GM23338 (cell line): ENCODE results near the gene LRSAM1. TPM values are rescaled to one million over a fixed set of nuclear protein-coding genes. Genes with fewer than 3 reads are reported as not detected.

Experiments used
- ATAC-seq: fragments of 200-7000 bp; cut with Tn5 transposase; 3 replicates; pipeline ENCODE4 v1.9.1; 2020
- DNase-seq: peaks from one replicate; pipeline ENCODE4 v3.0.0-alpha.2; 2015; ENCODE audit warnings: low spot score
- H2AFZ ChIP-seq: fragments of 200-600 bp; sonication (generic); 2 replicates; pipeline ENCODE4 v1.8.0; 2016; ENCODE audit warnings: antibody characterized with exemption, mild to moderate bottlenecking, moderate library complexity
- H3F3A ChIP-seq: fragments of 200-600 bp; sonication (generic); replicated peaks from 2 replicates; pipeline ENCODE4 v1.8.0; 2017; ENCODE audit warnings: antibody characterized with exemption, mixed run types, low read depth
- H3K27ac ChIP-seq: fragments of 200-600 bp; sonication (generic); 2 replicates; pipeline ENCODE4 v1.6.1; 2016; ENCODE audit warnings: low read depth
- H3K27me3 ChIP-seq: fragments of 200-600 bp; sonication (generic); 2 replicates; pipeline ENCODE4 v1.8.0; 2016; ENCODE audit warnings: mild to moderate bottlenecking, mixed run types, moderate library complexity; ENCODE audit not compliant: insufficient read depth
- H3K36me3 ChIP-seq: fragments of 200-600 bp; sonication (generic); 2 replicates; pipeline ENCODE4 v1.8.0; 2016; ENCODE audit warnings: mild to moderate bottlenecking; ENCODE audit not compliant: insufficient read depth
- H3K4me1 ChIP-seq: fragments of 200-600 bp; sonication (generic); 2 replicates; pipeline ENCODE4 v1.8.0; 2016; ENCODE audit warnings: mild to moderate bottlenecking, moderate library complexity; ENCODE audit not compliant: insufficient read depth
- H3K4me2 ChIP-seq: fragments of 200-600 bp; sonication (generic); 2 replicates; pipeline ENCODE4 v1.7.1; 2017; ENCODE audit warnings: mixed run types
- H3K4me3 ChIP-seq: fragments of 200-600 bp; sonication (generic); 2 replicates; pipeline ENCODE4 v1.6.1; 2016; ENCODE audit warnings: mixed run types
- H3K79me2 ChIP-seq: fragments of 200-600 bp; sonication (generic); replicated peaks from 2 replicates; pipeline ENCODE4 v1.8.0; 2017; ENCODE audit warnings: mild to moderate bottlenecking; ENCODE audit not compliant: insufficient read depth
- H3K9me2 ChIP-seq: fragments of 200-600 bp; sonication (generic); 2 replicates; pipeline ENCODE4 v1.8.0; 2017; ENCODE audit not compliant: insufficient read depth
- H4K20me1 ChIP-seq: fragments of 200-600 bp; sonication (generic); replicated peaks from 2 replicates; pipeline ENCODE4 v1.8.0; 2017; ENCODE audit warnings: mild to moderate bottlenecking; ENCODE audit not compliant: insufficient read depth
- H3K27ac Mint-ChIP-seq: 2 replicates; pipeline ENCODE4 v1.8.0; 2020; ENCODE audit warnings: inconsistent platforms, mild to moderate bottlenecking, moderate library complexity, mixed read lengths
- H3K27me3 Mint-ChIP-seq: 3 replicates; pipeline ENCODE4 v1.8.0; 2022; ENCODE audit warnings: low read depth, mild to moderate bottlenecking, moderate library complexity, mixed read lengths, inconsistent platforms; ENCODE audit not compliant: insufficient read depth, poor library complexity
- H3K36me3 Mint-ChIP-seq: 3 replicates; pipeline ENCODE4 v1.8.0; 2021; ENCODE audit warnings: low read depth, mild to moderate bottlenecking, inconsistent platforms, moderate library complexity, mixed read lengths
- H3K4me1 Mint-ChIP-seq: 3 replicates; pipeline ENCODE4 v1.8.0; 2020; ENCODE audit warnings: mild to moderate bottlenecking, inconsistent platforms, mixed read lengths
- H3K4me3 Mint-ChIP-seq: 3 replicates; pipeline ENCODE4 v1.8.0; 2021; ENCODE audit warnings: moderate library complexity, mild to moderate bottlenecking, inconsistent platforms, mixed read lengths
- H3K9me3 Mint-ChIP-seq: 3 replicates; pipeline ENCODE4 v1.8.0; 2020; ENCODE audit warnings: moderate library complexity, mild to moderate bottlenecking, inconsistent platforms, mixed read lengths
- CREB1 ChIP-seq: fragments of 250-450 bp; sonication (Bioruptor Pico); IDR thresholded peaks from 2 replicates; pipeline ENCODE4 v1.5.0; 2020; ENCODE audit warnings: low read depth, mild to moderate bottlenecking, moderate library complexity
- CTCF ChIP-seq, 2 experiments: fragments of 200-600 bp in 1 of 2; sonication (generic) in 1 of 2; conservative IDR thresholded peaks; 2 replicates each; pipeline versions ENCODE4 v1.5.1 to v1.6.1; 2016 to 2017; ENCODE audit warnings: antibody characterized with exemption in 2 of 2, low read depth in 2 of 2, mild to moderate bottlenecking in 2 of 2, moderate library complexity in 1 of 2
- ETS1 ChIP-seq: IDR thresholded peaks from 2 replicates; pipeline ENCODE4 v1.6.1; 2016; ENCODE audit warnings: antibody characterized with exemption
- EZH2 ChIP-seq: fragments of 200-600 bp; sonication (generic); IDR thresholded peaks from one replicate; pipeline ENCODE4 v1.8.0; 2017; ENCODE audit warnings: antibody characterized with exemption, mild to moderate bottlenecking, low read depth; ENCODE audit not compliant: unreplicated experiment
- EZH2phosphoT487 ChIP-seq: fragments of 200-600 bp; sonication (generic); IDR thresholded peaks from one replicate; pipeline ENCODE4 v1.8.1; 2018; ENCODE audit warnings: antibody characterized with exemption; ENCODE audit not compliant: unreplicated experiment
- JUNB ChIP-seq: IDR thresholded peaks from one replicate; pipeline ENCODE4 v1.6.1; 2016; ENCODE audit warnings: antibody characterized with exemption; ENCODE audit not compliant: unreplicated experiment
- NANOG ChIP-seq: IDR thresholded peaks from 2 replicates; pipeline ENCODE4 v1.6.1; 2016; ENCODE audit warnings: antibody characterized with exemption, borderline replicate concordance
- POLR2AphosphoS5 ChIP-seq: IDR thresholded peaks from 2 replicates; pipeline ENCODE4 v1.6.1; 2016; ENCODE audit warnings: antibody characterized with exemption, low read depth
- REST ChIP-seq: IDR thresholded peaks from one replicate; pipeline ENCODE4 v1.6.1; 2018; ENCODE audit warnings: antibody characterized with exemption; ENCODE audit not compliant: unreplicated experiment
- STAT1 ChIP-seq: IDR thresholded peaks from one replicate; pipeline ENCODE4 v1.6.1; 2016; ENCODE audit warnings: antibody characterized with exemption; ENCODE audit not compliant: unreplicated experiment
- ZNF114 ChIP-seq: fragments of 250-450 bp; sonication (Bioruptor Pico); IDR thresholded peaks from 2 replicates; pipeline ENCODE4 v1.5.0; 2020; ENCODE audit warnings: mild to moderate bottlenecking, moderate library complexity
- ZNF331 ChIP-seq: fragments of 250-450 bp; sonication (Bioruptor Pico); IDR thresholded peaks from 2 replicates; pipeline ENCODE4 v1.5.0; 2020; ENCODE audit warnings: low read depth, mild to moderate bottlenecking, moderate library complexity
- ZNF462 ChIP-seq: fragments of 250-450 bp; sonication (Bioruptor Pico); IDR thresholded peaks from 2 replicates; pipeline ENCODE4 v1.5.0; 2020; ENCODE audit warnings: mild to moderate bottlenecking, moderate library complexity
- polyA plus RNA-seq: library from polyadenylated mRNA; unstranded; fragments of >200 nt; fragmentation: Nextera tagmentation; extraction: Ambion mirVana; gene quantifications from 2 replicates; pipeline ENCODE4 v1.2.1, GENCODE V29; 2016
- total RNA-seq: library from RNA; depleted of rRNA; stranded (reverse); fragments of >200 nt; shearing (Covaris generic); gene quantifications from 2 replicates; pipeline ENCODE4 v1.2.3, GENCODE V29; 2014

The LRSAM1 gene
- total and polyA plus RNA-seq, 2 experiments from 2014 or later, result 12.8 to 21.9 TPM

GRCh38 chr9:127501821-127502343 lies 50.6 kb downstream of the LRSAM1 start:
- Mint-ChIP-seq H3K4me3 (no peak overlapping the region), H3K27ac (no peak overlapping the region), H3K4me1 (peaks cover 4% of the 10 kb centered on the region), H3K27me3 (peaks cover 8% of the 10 kb centered on the region), H3K36me3 (no peaks in the 10 kb centered on the region), H3K9me3 (no peaks in the 10 kb centered on the region)
- no peaks in the 10 kb centered on the region for H3K9me2 ChIP-seq
- H3K4me2 ChIP-seq, result no peak overlapping the region
- H2AFZ ChIP-seq, result no peak overlapping the region
- H3K4me3 ChIP-seq, result no peak overlapping the region
- TF ChIP-seq CTCF (conservative IDR thresholded peaks at IDR 0.05; ENCODE audit: low read depth in 2 of 2), result no peak
- TF ChIP-seq POLR2AphosphoS5, result no peak
- TF ChIP-seq ZNF331 (CRISPR knock-in tag), result no peak
- no peak for TF ChIP-seq NANOG
- TF ChIP-seq EZH2, result no peak
- TF ChIP-seq ETS1, result no peak
- no peak for TF ChIP-seq EZH2phosphoT487
- no peak for TF ChIP-seq STAT1
- TF ChIP-seq ZNF114, result no peak
- TF ChIP-seq ZNF462, result no peak
- no peak for TF ChIP-seq CREB1 (CRISPR knock-in tag)
- TF ChIP-seq JUNB, result no peak
- no peak for TF ChIP-seq REST
- no peak overlapping the region for H3K27ac ChIP-seq
- no peaks in the 10 kb centered on the region for H3K79me2 ChIP-seq
- DNase-seq (no peak), ATAC-seq (no peak)
- no peaks in the 10 kb centered on the region for H3K4me1 ChIP-seq
- peaks cover 6% of the 10 kb centered on the region; the same call in 1 of the 2 replicates for H3F3A ChIP-seq
- H3K27me3 ChIP-seq, result no peaks in the 10 kb centered on the region
- H4K20me1 ChIP-seq, result no peaks in the 10 kb centered on the region
- no peaks in the 10 kb centered on the region for H3K36me3 ChIP-seq
